ENCODE results near the gene CMTM2.

Gene CMTM2

DNA sequence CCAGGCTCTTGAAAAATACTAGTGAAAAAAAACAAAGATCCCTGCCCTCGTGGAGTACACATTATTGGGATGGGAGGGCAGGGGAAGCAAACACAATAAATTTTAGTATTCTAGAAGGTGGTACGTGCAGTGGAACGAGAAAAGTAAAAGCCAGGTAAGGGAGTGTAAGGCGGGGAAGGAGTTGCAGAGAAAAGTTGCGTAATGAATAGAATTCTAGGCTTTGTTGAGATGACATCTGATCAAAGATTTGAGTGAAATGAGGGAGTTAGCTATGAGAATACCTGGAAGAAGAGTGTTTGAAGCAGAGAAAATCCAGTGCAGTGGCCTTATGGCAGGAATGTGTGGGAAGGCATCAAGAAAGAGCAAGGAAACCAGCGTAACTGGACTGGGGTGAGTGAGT is 24.8 kb upstream of the CMTM2 start:
- Histone ChIP-seq H3K27me3 (ENCODE audit: control insufficient read depth in 1 of 2, insufficient read depth in 1 of 2, low read length in 2 of 2) (no peaks in the 10 kb centered on the region), H2BK5ac (ENCODE audit: low read depth, low read length, poor library complexity, severe bottlenecking) (no peak overlapping the region), H3K27ac (ENCODE audit: low read length, poor library complexity, severe bottlenecking) (no peak overlapping the region), H2BK15ac (ENCODE audit: low read depth, poor library complexity, severe bottlenecking) (no peak overlapping the region), H4K8ac (ENCODE audit: low read length) (no peak overlapping the region), H3K4me2 (ENCODE audit: low read length, poor library complexity, severe bottlenecking) (no peak overlapping the region), H3K36me3 (ENCODE audit: control insufficient read depth in 1 of 2, insufficient read depth in 2 of 2, low read depth in 1 of 2, low read length in 2 of 2) (peaks cover 6 to 29% of the 10 kb centered on the region in 2 experiments), H3K9ac (ENCODE audit: low read length) (no peak overlapping the region), H3K4ac (ENCODE audit: low read depth in 1 of 2, low read length in 2 of 2) (no peak overlapping the region), H4K91ac (ENCODE audit: low read length) (no peak overlapping the region), H3K9me3 (ENCODE audit: control insufficient read depth, low read length) (no peaks in the 10 kb centered on the region), H3K4me1 (ENCODE audit: control insufficient read depth, insufficient read depth, low read depth, low read length) (peaks cover 15% of the 10 kb centered on the region), H3K14ac (ENCODE audit: low read length in 2 of 2) (no peak overlapping the region), H2BK12ac (ENCODE audit: low read length in 2 of 2) (no peak overlapping the region), H3K23ac (ENCODE audit: low read length in 2 of 2) (no peak overlapping the region), H3K4me3 (ENCODE audit: insufficient read depth in 1 of 2, low read depth in 1 of 2, low read length in 2 of 2) (no peak overlapping the region), H3K18ac (ENCODE audit: low read depth in 1 of 2, low read length in 2 of 2) (no peak overlapping the region), H2AFZ (ENCODE audit: low read depth, low read length) (no peak overlapping the region), H3K79me1 (replicated peaks; ENCODE audit: low read length, poor library complexity, severe bottlenecking) (peaks cover 33% of the 10 kb centered on the region), H2BK120ac (ENCODE audit: low read depth, low read length) (no peak overlapping the region), H2AK5ac (ENCODE audit: low read length, severe bottlenecking) (no peak overlapping the region)
- no peak for DNase-seq
- WGBS, result 97% methylated on average over 5 of the region's 6 CpGs

DNA sequence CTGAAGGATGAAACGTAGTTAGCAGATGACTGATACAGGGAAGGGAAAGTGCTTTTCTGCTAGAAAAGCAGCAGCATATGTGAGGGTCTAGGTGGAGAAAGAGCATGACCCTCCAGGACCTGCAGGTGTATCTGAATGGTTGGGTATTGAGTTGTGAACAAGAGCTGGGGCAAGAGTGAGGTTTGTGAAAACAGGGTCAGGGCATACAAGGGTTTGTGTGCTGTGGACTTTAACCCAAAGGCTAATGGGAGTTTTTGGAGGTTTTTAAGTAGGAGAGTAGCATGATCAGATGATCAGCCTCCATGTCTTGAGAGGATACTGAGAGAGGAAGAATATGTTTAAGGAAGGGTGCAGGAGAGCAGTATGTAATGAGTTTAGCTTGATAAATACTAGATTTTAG is 19.2 kb upstream of the CMTM2 start:
- H3K9me3 ChIP-seq (ENCODE audit: control insufficient read depth, low read length), result no peaks in the 10 kb centered on the region
- no peak overlapping the region for H3K18ac ChIP-seq (ENCODE audit: low read depth in 1 of 2, low read length in 2 of 2)
- WGBS, result 87% methylated on average over 1 of the region's 1 CpG
- peaks cover 3% of the 10 kb centered on the region for H3K4me1 ChIP-seq (ENCODE audit: control insufficient read depth, insufficient read depth, low read depth, low read length)
- no peak overlapping the region for H2AK5ac ChIP-seq (ENCODE audit: low read length, severe bottlenecking)
- no peak overlapping the region for H2BK5ac ChIP-seq (ENCODE audit: low read depth, low read length, poor library complexity, severe bottlenecking)
- no peak for DNase-seq
- H3K36me3 ChIP-seq (ENCODE audit: control insufficient read depth in 1 of 2, insufficient read depth in 2 of 2, low read depth in 1 of 2, low read length in 2 of 2), result peaks cover 5 to 70% of the 10 kb centered on the region in 2 experiments
- H2AFZ ChIP-seq (ENCODE audit: low read depth, low read length), result no peak overlapping the region
- no peaks in the 10 kb centered on the region for H3K27me3 ChIP-seq (ENCODE audit: control insufficient read depth in 1 of 2, insufficient read depth in 1 of 2, low read length in 2 of 2)
- no peak overlapping the region for H2BK15ac ChIP-seq (ENCODE audit: low read depth, poor library complexity, severe bottlenecking)
- H3K27ac ChIP-seq (ENCODE audit: low read length, poor library complexity, severe bottlenecking), result no peak overlapping the region
- H4K91ac ChIP-seq (ENCODE audit: low read length), result no peak overlapping the region
- no peak overlapping the region for H3K9ac ChIP-seq (ENCODE audit: low read length)
- H3K4me2 ChIP-seq (ENCODE audit: low read length, poor library complexity, severe bottlenecking), result no peak overlapping the region
- H4K8ac ChIP-seq (ENCODE audit: low read length), result peak overlapping the region; percentile 2
- H3K4me3 ChIP-seq (ENCODE audit: insufficient read depth in 1 of 2, low read depth in 1 of 2, low read length in 2 of 2), result no peak overlapping the region
- no peak overlapping the region for H3K23ac ChIP-seq (ENCODE audit: low read length in 2 of 2)
- H3K4ac ChIP-seq (ENCODE audit: low read depth in 1 of 2, low read length in 2 of 2), result no peak overlapping the region
- H3K79me1 ChIP-seq (replicated peaks; ENCODE audit: low read length, poor library complexity, severe bottlenecking), result peaks cover 14% of the 10 kb centered on the region
- no peak overlapping the region for H3K14ac ChIP-seq (ENCODE audit: low read length in 2 of 2)
- no peak overlapping the region for H2BK12ac ChIP-seq (ENCODE audit: low read length in 2 of 2)
- no peak overlapping the region for H2BK120ac ChIP-seq (ENCODE audit: low read depth, low read length)

DNA sequence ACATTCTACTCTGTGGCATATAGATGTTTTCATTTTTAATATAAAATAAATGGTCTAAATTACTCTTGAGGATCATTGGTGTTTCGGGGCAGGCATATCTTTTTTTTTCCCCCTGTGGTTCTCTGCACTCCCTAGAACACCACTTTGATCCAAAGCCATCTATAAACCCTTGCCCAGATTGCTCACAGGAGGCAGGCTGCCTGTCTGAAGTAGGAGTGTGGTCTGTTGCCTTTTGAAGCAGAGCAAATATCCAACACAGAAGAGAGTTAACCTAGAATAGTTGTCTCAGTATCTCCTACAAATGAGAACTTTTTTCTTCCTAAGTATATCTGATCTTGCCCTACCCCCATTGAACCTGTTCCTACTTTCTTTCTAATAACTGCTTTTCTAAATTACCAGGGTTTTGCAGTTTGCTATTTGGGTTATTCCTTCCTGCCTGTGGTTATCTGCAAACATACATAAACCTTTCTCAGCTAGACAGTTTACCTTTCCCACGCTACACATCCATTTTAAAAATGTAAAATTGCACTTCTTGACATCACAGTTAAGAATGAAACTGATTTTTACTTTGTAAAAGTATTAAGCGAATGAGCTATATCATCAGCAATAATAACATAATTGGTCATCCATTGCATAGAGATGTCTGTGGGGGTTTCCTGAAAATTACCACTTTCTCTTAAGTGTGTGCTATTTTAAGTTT is 17.7 kb upstream of the CMTM2 start:
- H3K4ac ChIP-seq (ENCODE audit: low read depth in 1 of 2, low read length in 2 of 2), result no peak overlapping the region
- H3K4me1 ChIP-seq (ENCODE audit: control insufficient read depth, insufficient read depth, low read depth, low read length), result peaks cover 3% of the 10 kb centered on the region
- no peak overlapping the region for H3K4me2 ChIP-seq (ENCODE audit: low read length, poor library complexity, severe bottlenecking)
- peaks cover 15 to 76% of the 10 kb centered on the region in 2 experiments for H3K36me3 ChIP-seq (ENCODE audit: control insufficient read depth in 1 of 2, insufficient read depth in 2 of 2, low read depth in 1 of 2, low read length in 2 of 2)
- H4K91ac ChIP-seq (ENCODE audit: low read length), result no peak overlapping the region
- no peak overlapping the region for H2BK5ac ChIP-seq (ENCODE audit: low read depth, low read length, poor library complexity, severe bottlenecking)
- no peak overlapping the region for H3K18ac ChIP-seq (ENCODE audit: low read depth in 1 of 2, low read length in 2 of 2)
- H3K79me1 ChIP-seq (replicated peaks; ENCODE audit: low read length, poor library complexity, severe bottlenecking), result peaks cover 16% of the 10 kb centered on the region
- H3K4me3 ChIP-seq (ENCODE audit: insufficient read depth in 1 of 2, low read depth in 1 of 2, low read length in 2 of 2), result no peak overlapping the region
- H3K23ac ChIP-seq (ENCODE audit: low read length in 2 of 2), result peak overlapping the region in 1 of 2 experiments; percentile 37
- no peak overlapping the region for H2AK5ac ChIP-seq (ENCODE audit: low read length, severe bottlenecking)
- no peaks in the 10 kb centered on the region for H3K9me3 ChIP-seq (ENCODE audit: control insufficient read depth, low read length)
- no peak for DNase-seq
- H2AFZ ChIP-seq (ENCODE audit: low read depth, low read length), result no peak overlapping the region
- H3K27me3 ChIP-seq (ENCODE audit: control insufficient read depth in 1 of 2, insufficient read depth in 1 of 2, low read length in 2 of 2), result no peaks in the 10 kb centered on the region
- H3K9ac ChIP-seq (ENCODE audit: low read length), result no peak overlapping the region
- no peak overlapping the region for H3K14ac ChIP-seq (ENCODE audit: low read length in 2 of 2)
- H4K8ac ChIP-seq (ENCODE audit: low read length), result no peak overlapping the region
- H2BK15ac ChIP-seq (ENCODE audit: low read depth, poor library complexity, severe bottlenecking), result no peak overlapping the region
- H3K27ac ChIP-seq (ENCODE audit: low read length, poor library complexity, severe bottlenecking), result no peak overlapping the region
- no CpG with 5 or more reads among the region's 3 CpGs for WGBS
- no peak overlapping the region for H2BK12ac ChIP-seq (ENCODE audit: low read length in 2 of 2)
- H2BK120ac ChIP-seq (ENCODE audit: low read depth, low read length), result no peak overlapping the region

DNA sequence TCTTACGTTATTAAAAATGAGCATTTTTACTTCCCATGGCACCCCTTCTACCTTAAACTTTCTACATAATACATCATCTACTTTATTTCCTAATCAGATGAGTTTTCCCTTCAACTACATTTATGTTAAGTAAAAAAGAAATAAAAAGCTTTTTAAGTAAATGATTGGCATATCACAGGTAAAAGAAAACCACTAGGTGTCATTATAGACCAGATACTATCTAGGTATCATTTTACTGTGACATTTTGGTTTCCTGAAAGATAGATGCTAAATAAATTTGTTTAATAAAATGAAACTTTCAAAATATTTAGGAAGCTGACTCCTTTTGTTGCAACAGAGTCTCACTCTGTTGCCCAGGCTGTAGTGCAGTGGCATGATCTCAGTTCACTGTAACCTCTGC is 16.9 kb upstream of the CMTM2 start:
- no peak overlapping the region for H2BK15ac ChIP-seq (ENCODE audit: low read depth, poor library complexity, severe bottlenecking)
- H2BK12ac ChIP-seq (ENCODE audit: low read length in 2 of 2), result no peak overlapping the region
- no peak overlapping the region for H2BK5ac ChIP-seq (ENCODE audit: low read depth, low read length, poor library complexity, severe bottlenecking)
- H3K27ac ChIP-seq (ENCODE audit: low read length, poor library complexity, severe bottlenecking), result no peak overlapping the region
- H3K4me2 ChIP-seq (ENCODE audit: low read length, poor library complexity, severe bottlenecking), result no peak overlapping the region
- no peak overlapping the region for H4K91ac ChIP-seq (ENCODE audit: low read length)
- H3K4ac ChIP-seq (ENCODE audit: low read depth in 1 of 2, low read length in 2 of 2), result no peak overlapping the region
- no peaks in the 10 kb centered on the region for H3K27me3 ChIP-seq (ENCODE audit: control insufficient read depth in 1 of 2, insufficient read depth in 1 of 2, low read length in 2 of 2)
- no peaks in the 10 kb centered on the region for H3K9me3 ChIP-seq (ENCODE audit: control insufficient read depth, low read length)
- no peak overlapping the region for H2BK120ac ChIP-seq (ENCODE audit: low read depth, low read length)
- H3K23ac ChIP-seq (ENCODE audit: low read length in 2 of 2), result no peak overlapping the region
- H4K8ac ChIP-seq (ENCODE audit: low read length), result no peak overlapping the region
- H2AFZ ChIP-seq (ENCODE audit: low read depth, low read length), result no peak overlapping the region
- peaks cover 19 to 78% of the 10 kb centered on the region in 2 experiments for H3K36me3 ChIP-seq (ENCODE audit: control insufficient read depth in 1 of 2, insufficient read depth in 2 of 2, low read depth in 1 of 2, low read length in 2 of 2)
- peaks cover 3% of the 10 kb centered on the region for H3K4me1 ChIP-seq (ENCODE audit: control insufficient read depth, insufficient read depth, low read depth, low read length)
- H3K18ac ChIP-seq (ENCODE audit: low read depth in 1 of 2, low read length in 2 of 2), result no peak overlapping the region
- H3K4me3 ChIP-seq (ENCODE audit: insufficient read depth in 1 of 2, low read depth in 1 of 2, low read length in 2 of 2), result no peak overlapping the region
- H3K14ac ChIP-seq (ENCODE audit: low read length in 2 of 2), result no peak overlapping the region
- peaks cover 20% of the 10 kb centered on the region for H3K79me1 ChIP-seq (replicated peaks; ENCODE audit: low read length, poor library complexity, severe bottlenecking)
- DNase-seq, result no peak
- H3K9ac ChIP-seq (ENCODE audit: low read length), result no peak overlapping the region
- H2AK5ac ChIP-seq (ENCODE audit: low read length, severe bottlenecking), result no peak overlapping the region
- 100% methylated on average over 1 of the region's 1 CpG for WGBS

Measured in mesenchymal stem cell (in vitro differentiated cells and primary cell).